ENCODE data around the gene NBAS.

Gene NBAS

GRCh38 chr2:15560988-15561573 lies at the start of gene NBAS:
Gene NBAS, minus strand, starts transcription at chr2:15561334. Its CDS starts 30 bp downstream, at chr2:15561304.
- in situ Hi-C loops (cut with MboI; ENCODE audit: low sequenced_read_pairs), result no loop called here

DNA sequence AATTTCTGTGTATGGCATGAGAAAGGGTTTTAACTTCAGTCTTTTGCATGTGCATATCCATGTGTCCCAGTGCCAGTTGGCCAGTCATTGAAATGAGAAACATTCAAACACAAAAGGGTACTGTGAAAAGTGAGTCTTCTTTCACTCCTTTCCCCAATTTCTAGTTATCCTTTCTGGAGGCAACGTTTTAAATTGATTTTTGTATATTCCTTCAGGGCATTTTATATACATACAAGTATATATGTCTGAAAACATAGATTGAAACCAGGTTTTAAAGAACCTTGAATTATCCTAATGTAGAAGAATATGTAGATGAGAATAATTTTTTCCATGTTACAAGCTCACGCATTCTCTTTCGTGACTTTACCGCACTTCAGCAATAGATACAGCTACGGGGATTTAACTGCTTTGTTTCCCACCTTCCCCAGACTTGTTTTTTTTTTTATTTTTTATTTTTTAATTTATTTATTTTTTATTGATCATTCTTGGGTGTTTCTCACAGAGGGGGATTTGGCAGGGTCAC lies 49.4 kb upstream of the NBAS start:
- in situ Hi-C loops (cut with MboI; ENCODE audit: low sequenced_read_pairs), result no loop called here

DNA sequence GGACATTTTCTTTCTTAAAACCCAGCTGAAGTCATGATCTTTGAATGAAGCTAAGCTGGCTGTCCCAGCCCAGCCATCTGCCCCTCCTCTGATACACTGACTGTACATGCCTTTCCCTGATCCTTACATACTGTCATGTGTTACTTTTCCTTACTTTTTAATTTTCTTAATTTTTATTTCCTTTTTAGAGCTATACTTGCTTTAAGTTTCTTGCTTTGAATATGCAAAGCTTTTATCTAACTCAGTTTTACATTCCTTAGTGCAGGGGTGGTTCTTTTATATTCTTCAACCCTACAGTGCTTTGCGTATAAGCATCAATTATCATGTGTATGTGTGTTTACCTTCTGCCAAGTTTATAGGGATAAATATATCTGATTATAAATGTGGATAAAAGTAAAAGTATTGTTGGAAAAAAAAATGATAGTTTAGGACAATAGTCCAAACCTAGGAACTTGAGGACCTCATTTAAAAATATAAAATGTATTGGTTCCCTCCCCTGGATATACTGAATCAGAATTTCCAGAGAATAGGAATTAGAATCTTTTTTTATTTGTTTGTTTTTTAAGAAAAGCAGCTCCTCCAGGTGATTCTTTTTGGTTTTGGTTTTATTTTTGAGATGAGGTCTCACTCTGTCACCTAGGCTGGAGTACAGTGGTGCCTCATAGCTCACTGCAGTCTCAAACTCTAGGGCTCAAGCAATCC lies 48.4 kb upstream of the NBAS start:
- in situ Hi-C loops (cut with MboI; ENCODE audit: low sequenced_read_pairs), result no loop called here

DNA sequence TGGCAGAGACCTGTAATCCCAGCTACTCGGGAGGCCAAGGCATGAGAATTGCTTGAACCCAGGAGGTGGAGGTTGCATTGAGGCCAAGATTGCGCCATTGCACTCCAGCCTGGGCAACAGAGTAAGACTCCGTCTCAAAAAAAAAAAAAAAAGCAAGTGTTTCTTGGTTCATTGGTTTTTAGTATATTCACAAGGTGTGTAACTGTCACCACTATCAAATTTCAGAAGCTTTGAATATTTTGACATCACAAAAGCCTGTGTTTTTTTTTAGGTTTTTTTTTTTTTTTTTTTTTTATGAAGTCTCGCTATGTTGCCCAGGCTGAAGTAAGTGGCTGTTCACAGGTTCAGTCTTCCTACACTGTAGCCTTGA lies 47.2 kb upstream of the NBAS start:
- in situ Hi-C loops (cut with MboI; ENCODE audit: low sequenced_read_pairs), result no loop called here

DNA sequence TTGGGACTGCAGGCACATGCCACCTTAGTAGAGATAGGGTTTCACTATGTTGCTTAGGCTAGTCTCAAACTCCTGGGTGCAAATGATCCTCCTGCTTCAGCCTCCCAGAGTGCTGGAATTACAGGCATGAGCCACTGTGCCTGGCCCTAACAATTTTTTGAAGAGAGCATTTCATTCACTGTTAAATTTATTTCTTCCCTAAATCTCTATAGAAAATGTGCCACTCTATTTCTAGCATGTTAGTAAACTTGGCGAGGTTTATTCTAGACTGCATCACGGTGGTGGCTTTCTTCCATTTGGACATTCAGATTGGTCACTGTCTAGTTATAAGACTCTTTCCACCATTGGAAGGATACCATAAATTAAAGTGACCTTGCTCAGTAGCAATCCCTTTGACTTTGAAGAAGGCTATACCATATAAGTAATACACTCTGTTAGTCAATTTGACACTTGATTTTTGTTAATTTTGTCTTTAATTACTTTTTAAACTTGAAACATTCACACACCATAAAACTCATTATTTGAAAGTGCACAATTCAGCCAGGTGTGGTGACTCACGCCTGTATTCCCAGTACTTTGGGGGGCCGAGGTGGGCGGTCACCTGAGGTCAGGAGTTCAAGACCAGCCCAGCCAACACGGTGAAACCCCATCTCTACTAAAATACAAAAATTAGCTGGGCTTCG lies 46.7 kb upstream of the NBAS start:
- in situ Hi-C loops (cut with MboI; ENCODE audit: low sequenced_read_pairs), result no loop called here

DNA sequence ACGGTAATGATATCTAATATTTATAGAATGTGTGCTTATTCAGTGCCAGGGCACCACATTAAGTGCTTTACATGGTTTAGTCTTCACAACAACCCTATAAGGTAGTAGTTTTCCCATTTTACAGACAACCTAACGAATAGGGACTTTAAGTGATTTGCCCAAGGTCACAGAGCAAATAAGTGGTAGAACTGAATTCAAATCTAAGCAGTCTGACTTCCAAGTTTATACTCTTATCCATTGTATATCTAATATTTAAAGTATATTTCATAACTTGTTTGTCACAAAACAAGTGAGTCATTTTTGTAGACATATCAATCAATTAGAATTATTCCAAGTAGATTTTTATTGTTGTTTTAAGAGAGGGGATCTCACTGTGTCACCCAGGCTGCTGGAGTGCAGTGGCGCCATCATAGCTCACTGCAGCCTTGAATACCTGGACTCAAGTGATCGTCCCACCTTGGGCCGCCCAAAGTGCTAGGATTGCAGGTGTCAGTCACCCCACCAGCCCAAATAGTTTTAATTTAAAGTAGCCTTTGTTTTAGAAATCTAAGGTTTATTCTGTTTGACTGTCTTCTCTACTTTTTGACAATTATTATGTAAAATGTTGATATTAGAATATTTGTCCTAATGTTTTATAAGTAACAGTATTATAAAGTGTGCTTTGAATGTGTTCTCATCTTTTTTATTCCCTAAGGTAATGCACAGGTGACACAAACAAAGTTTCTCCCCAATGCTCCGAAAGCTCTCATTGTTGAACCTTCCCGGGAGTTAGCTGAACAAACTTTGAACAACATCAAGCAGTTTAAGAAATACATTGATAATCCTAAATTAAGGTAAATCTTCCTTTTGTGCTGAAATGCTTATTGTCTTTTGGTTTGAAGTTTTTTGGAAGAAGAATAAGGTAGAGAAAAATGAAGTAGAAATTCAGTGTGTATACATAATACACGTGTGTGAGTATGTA lies 45.6 kb upstream of the NBAS start:
- in situ Hi-C loops (cut with MboI; ENCODE audit: low sequenced_read_pairs), result no loop called here

DNA sequence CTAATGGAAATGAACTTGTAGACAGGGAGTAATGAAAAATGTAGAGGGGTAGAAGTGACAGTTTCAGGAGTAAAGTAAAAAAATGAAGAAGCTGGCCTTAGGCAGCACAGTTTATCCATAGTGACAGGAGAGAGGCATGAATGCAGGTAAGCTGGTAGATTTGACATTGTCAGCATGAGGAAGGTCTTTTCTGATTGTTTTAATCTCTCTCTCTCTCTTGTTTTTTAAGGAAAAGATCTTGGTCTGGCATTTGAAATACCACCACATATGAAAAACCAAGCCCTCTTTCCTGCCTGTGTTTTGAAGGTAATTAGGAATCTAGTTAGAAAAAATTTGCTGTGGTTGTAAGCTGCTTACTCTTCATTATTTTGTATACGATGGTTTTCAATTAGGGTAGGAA lies 44.6 kb upstream of the NBAS start:
- in situ Hi-C loops (cut with MboI; ENCODE audit: low sequenced_read_pairs), result no loop called here

DNA sequence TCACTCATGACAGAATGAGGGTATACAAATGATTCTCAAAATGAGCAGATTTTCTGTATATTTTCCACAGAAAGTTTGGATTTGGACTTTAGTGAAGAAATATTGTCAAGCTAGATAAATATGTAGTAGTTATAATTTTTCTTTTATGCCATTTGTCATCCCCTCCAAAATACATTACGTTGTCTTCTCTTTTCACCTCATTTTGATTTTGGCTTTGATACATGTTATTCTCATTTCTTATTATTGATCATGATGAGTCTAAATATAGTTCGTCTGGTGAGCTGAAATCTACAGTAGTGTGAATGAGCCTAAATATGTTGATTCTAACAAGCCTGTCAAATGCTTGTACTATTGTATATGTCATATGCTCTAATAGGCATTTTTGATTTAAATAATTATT lies 42.8 kb upstream of the NBAS start:
- in situ Hi-C loops (cut with MboI; ENCODE audit: low sequenced_read_pairs), result no loop called here

GRCh38 chr2:15603044-15603765 lies 42.1 kb upstream of the NBAS start:
- in situ Hi-C loops (cut with MboI; ENCODE audit: low sequenced_read_pairs), result no loop called here

GRCh38 chr2:15602393-15602792 lies 41.3 kb upstream of the NBAS start:
- in situ Hi-C loops (cut with MboI; ENCODE audit: low sequenced_read_pairs), result no loop called here

DNA sequence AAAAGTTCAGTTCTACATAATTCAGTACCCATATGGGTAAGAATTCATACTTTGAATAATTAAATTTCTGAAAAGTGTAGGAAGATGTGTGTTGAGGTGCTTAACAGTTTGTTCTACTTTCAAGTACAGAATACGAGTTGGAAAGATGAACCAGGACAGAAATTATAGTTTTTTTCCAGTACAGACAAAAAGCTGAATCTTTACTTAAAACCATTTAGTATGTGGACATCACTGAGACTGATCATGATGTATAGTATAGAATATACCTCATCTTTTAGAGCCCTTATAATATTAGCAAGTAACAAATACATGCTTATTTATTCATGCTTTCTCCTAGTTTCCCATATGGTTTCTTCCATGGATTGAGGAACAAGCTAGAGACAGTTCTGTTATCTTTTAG lies 40.5 kb upstream of the NBAS start:
- in situ Hi-C loops (cut with MboI; ENCODE audit: low sequenced_read_pairs), result no loop called here

- in situ Hi-C loops (cut with MboI; ENCODE audit: low sequenced_read_pairs), result no loop called here
Observed at GRCh38 chr2:15599994-15600393, 38.9 kb upstream of the NBAS start.

DNA sequence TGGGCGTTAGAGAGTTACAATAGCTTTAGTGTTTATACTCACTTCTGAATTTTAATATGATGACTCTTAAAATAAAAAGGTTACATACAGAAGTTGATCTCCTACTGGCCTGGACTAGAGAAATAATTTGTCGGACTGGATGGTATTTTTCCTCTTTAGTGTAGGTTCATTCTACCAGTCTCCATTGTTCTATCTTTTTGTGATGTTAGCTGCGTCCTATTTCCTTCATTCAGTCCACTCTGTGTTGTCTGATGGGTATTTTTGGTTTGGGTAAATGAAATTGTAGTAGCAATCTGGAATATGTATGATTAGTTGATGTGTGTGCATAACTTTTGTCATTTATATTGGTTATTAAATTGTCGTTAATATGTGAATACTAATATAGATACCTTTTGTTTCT lies 35.8 kb upstream of the NBAS start:
- in situ Hi-C loops (cut with MboI; ENCODE audit: low sequenced_read_pairs), result no loop called here

DNA sequence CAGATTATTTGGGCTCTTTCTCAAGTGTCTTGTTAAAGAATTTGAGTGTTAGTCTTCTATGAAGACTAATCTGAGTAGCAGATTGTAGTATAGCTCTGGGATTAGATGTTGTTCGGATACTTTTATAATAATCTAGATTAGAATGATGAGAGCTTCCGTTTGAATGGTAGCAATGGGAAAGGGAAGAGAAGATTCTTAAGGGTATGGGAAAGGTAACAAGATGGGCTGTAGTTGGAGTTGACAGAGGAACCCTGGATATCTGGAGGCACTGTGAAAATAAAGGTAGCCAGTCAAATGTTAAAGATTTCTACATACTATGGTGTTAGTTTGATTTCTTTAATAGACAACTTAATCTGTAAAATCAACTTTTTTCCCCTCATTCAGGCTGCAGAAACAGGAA lies 35.2 kb upstream of the NBAS start:
- in situ Hi-C loops (cut with MboI; ENCODE audit: low sequenced_read_pairs), result no loop called here

- in situ Hi-C loops (cut with MboI; ENCODE audit: low sequenced_read_pairs), result no loop called here
Observed at GRCh38 chr2:15595936-15596335, 34.8 kb upstream of the NBAS start.

DNA sequence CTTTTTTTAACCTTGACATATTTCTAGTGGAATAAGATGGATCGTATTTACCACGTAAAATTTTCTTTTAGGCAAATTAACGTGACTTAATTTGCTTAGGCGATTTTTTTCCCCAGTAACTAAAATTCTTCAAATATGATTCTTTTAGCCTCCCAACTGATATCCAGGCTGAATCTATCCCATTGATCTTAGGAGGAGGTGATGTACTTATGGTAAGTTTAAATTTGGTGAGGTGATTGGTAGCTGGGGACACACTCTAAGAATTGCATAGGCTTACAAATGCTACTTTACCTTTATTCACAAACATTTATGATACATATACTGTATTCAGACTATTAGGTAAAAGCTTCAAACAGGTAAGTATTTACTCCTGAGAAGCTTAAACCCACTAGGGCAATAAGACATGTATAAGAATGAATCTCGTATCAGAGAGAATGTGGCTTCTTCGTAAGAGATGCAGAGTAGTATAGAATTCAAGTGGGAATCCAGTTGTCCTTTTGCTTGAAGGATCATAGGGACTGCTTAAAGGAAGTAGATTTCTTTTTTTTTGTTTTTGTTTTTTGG lies 34.3 kb upstream of the NBAS start:
- in situ Hi-C loops (cut with MboI; ENCODE audit: low sequenced_read_pairs), result no loop called here

GRCh38 chr2:15594291-15595256 lies 33.4 kb upstream of the NBAS start:
- in situ Hi-C loops (cut with MboI; ENCODE audit: low sequenced_read_pairs), result no loop called here

DNA sequence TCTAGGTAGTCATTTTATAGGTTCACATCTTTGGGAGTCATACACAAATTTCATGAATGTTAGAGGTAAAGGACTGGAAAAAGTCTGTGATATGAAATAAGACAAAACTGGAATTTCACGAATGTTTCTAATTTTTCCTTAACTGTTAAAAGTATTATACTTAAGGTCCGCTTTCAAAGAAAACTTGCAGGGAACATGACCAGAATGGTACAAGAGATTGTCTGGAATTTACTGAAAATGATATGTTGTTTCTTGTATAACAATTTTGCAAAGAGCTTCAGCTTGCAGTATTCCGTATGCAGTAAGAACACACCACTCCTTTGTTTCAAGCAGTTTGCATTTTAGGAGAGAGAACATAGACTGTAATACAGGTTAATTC lies 32.2 kb upstream of the NBAS start:
- in situ Hi-C loops (cut with MboI; ENCODE audit: low sequenced_read_pairs), result no loop called here

All from HL-60/S4 (cell line).